Measurements from ENCODE around the gene DNMBP.
"Not testable (repeated sequence)": the region's sequence is repeated elsewhere in the genome, so short reads cannot be mapped to it uniquely, and the experiment has no call there.

DNMBP gene

DNA sequence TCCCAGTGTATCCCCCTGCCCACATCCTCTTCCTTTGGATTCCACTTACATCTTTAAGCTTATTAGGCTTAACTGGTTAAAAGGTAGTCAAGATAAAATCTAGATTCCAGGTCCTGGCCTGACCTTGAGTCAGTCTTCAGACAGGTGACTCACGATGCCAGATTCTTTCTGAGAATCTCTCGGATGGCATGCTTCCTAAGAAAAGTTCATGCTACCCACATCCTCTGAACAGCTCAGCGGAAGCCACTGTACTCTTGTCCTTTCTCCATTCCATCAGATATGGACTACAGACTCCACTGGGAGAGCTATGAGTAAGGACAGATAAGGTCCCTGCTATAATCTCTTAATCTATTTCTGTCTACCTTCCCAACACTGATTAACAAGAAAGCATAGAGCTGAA lies 43.4 kb downstream of the DNMBP start:
- no peak overlapping the region for H3K4me3 ChIP-seq (ENCODE audit: low read depth, low read length)
- TF ChIP-seq, protein P1, sequence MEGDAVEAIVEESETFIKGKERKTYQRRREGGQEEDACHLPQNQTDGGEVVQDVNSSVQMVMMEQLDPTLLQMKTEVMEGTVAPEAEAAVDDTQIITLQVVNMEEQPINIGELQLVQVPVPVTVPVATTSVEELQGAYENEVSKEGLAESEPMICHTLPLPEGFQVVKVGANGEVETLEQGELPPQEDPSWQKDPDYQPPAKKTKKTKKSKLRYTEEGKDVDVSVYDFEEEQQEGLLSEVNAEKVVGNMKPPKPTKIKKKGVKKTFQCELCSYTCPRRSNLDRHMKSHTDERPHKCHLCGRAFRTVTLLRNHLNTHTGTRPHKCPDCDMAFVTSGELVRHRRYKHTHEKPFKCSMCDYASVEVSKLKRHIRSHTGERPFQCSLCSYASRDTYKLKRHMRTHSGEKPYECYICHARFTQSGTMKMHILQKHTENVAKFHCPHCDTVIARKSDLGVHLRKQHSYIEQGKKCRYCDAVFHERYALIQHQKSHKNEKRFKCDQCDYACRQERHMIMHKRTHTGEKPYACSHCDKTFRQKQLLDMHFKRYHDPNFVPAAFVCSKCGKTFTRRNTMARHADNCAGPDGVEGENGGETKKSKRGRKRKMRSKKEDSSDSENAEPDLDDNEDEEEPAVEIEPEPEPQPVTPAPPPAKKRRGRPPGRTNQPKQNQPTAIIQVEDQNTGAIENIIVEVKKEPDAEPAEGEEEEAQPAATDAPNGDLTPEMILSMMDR (IDR thresholded peaks at IDR 0.05; ENCODE audit: low read depth, low read length, missing control alignments): no peak
- DNase-seq (ENCODE audit: low read depth): no peak

DNA sequence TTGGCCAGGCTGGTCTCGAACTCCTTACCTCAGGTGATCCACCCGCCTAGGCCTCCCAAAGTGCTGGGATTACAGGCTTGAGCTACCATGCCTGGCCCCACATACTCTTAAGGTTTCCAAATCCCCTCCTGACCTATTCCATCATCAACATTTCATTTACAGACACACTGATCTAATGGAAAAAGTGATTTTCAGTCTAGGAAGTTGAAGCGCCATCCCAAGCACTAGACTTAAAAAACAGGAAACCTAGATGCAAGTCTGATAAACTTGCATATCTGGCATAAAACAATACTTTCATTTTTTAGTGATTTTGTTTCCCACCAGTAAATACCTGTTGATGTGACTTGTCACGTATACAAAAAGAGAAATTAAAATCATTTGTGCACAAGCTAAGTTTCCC lies 44.0 kb downstream of the DNMBP start:
- TF ChIP-seq, protein P1 (IDR thresholded peaks at IDR 0.05; ENCODE audit: low read depth, low read length, missing control alignments): no peak
- H3K4me3 ChIP-seq (ENCODE audit: low read depth, low read length): no peak overlapping the region
- DNase-seq (ENCODE audit: low read depth): no peak

DNA sequence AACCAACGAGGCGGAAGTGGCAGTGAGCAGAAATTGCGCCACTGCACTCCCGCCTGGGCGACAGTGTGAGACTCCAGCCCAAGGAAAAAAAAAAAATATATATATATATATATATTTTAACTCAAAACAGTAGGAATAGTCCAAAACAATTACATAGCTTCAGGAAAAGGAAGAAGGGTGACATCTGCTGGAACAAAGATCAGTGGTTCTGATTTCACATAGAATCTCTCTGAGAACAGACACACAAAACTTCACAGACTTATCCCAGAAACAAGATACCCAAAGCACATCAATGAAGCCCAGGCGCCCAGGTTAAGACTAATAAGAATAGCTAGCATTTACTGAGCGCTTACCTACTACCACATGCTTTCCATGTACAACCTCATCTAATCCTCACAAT lies 45.0 kb downstream of the DNMBP start:
- DNase-seq (ENCODE audit: low read depth): no peak
- TF ChIP-seq, protein P1 (IDR thresholded peaks at IDR 0.05; ENCODE audit: low read depth, low read length, missing control alignments): no peak
- no peak overlapping the region for H3K4me3 ChIP-seq (ENCODE audit: low read depth, low read length)

DNA sequence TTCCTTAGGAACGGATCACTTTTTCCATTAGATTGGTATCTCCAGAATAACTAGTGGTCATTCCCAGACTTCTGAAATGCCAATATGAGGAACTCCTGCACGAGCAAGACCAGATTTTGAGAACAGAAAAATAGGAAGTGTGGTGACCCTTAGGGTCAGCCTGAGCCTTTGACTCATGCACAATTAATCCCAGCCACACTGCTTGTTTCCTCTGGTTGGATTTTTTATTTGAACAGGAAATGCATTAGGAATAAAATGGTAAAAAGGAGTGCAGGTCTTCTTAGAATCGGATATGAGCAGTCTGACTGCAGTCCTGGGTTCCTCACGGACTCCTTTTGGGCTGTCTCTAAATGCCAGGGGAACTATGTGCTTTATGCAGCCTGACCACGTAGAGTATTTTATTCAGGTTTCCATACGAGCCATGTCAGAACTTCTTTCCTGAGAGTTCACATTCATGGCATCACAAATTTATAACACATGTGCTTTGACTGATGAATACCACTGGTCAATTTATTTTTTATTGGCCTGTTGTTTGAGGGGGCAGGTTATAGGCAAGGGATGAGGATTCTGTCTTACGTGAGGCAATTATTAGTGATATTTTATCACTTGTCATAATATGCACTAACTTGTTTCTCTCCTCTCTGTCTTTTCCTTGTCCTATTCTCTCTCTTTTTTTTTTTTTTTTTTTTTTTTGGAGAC lies 46.1 kb downstream of the DNMBP start:
- H3K4me3 ChIP-seq (ENCODE audit: low read depth, low read length); DNase-seq (ENCODE audit: low read depth): not testable (repeated sequence)

DNA sequence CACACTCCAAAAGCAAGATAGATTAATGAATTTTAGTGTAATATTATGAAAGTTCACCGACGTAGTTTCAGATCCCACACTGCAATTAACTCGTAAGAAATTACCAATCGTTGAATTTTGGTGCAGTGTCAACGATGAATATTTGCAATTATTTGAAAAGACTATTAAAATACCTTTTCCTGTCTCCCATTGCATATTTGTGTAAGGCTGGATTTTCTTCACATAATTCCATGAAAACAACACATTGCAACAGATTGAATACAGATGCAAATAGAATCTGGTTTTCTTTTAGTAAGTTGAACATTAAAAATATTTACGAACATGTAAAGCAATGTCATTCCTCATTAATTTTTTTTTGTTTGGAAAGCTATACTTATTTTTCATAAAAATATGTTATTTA lies 50.9 kb downstream of the DNMBP start:
- TF ChIP-seq, protein P1 (IDR thresholded peaks at IDR 0.05; ENCODE audit: low read depth, low read length, missing control alignments): no peak
- no peak overlapping the region for H3K4me3 ChIP-seq (ENCODE audit: low read depth, low read length)
- DNase-seq (ENCODE audit: low read depth): no peak

DNA sequence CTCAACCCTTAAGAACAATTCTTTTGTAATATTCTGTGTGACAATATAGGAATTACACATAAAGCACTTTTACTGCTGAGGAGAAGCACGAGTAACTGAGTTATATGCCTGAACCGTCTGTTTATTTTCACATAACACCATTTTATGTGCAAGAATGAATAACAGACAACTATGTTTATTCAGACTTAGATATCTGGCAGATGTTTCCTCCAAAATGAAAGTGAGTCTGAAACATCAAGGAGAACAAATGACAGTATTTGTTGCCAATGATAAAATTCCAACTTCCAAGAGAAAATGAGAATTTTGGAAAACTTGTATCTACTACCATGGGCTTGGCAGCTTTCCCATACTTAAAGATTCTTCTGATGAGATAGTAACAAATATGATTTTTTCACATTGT lies 51.4 kb downstream of the DNMBP start:
- no peak overlapping the region for H3K4me3 ChIP-seq (ENCODE audit: low read depth, low read length)
- DNase-seq (ENCODE audit: low read depth): no peak
- TF ChIP-seq, protein P1 (IDR thresholded peaks at IDR 0.05; ENCODE audit: low read depth, low read length, missing control alignments): no peak

DNA sequence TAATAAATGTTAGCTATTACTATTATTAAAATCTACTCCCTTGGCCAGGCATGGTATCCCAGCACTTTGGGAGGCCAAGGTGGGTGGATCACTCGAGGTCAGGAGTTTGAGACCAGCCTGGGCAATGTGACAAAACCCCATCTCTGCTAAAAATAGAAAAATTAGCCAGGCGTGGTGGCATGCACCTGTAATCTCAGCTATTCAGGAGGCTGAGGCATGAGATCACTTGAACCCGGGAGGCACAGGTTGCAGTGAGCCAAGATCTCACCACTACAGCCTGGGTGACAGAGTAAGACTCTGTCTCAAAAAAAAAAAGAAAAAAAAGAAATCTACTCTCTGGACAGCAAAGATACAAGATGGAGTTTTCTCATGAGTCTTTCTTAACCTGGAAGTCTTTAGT lies 56.2 kb downstream of the DNMBP start:
- DNase-seq (ENCODE audit: low read depth); H3K4me3 ChIP-seq (ENCODE audit: low read depth, low read length): not testable (repeated sequence)

DNA sequence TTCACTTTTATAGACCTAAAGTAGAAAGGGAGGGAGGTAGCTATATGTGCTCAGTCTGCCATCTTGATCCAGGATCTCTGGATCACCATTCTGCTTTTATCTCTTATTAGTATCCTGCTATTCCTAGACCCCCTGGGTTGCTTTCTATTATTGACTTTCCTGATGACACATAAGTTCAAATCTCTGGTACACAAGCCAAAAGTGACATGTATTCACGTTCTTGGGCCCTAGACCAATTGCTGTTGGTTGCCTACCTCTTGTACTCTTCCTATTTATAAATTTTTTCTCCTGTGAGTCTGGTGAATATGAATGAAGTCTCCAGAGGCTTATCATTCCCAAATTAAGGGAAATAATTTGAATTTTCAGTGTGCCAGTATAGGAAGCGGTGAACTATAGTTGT lies 56.9 kb downstream of the DNMBP start:
- no peak overlapping the region for H3K4me3 ChIP-seq (ENCODE audit: low read depth, low read length)
- DNase-seq (ENCODE audit: low read depth): no peak
- TF ChIP-seq, protein P1 (IDR thresholded peaks at IDR 0.05; ENCODE audit: low read depth, low read length, missing control alignments): no peak

DNA sequence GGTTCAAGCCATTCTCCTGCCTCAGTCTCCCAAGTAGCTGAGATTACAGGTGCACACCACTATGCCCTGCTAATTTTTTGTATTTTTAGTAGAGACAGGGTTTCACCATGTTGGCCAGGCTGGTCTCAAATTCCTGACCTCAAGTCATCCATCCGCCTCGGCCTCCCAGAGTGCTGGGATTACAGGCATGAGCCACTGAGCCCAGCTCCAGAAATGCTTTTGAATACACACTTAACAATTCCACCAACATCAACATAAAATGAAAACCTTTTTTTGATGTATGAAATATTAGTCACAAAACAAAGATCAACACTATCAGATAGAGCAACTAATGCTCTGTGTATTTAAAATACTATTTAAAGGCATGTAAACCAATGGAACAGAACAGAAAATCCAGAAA lies 63.7 kb downstream of the DNMBP start:
- H3K4me3 ChIP-seq (ENCODE audit: low read depth, low read length); DNase-seq (ENCODE audit: low read depth): not testable (repeated sequence)
